ENCODE measurements around the gene GNAT3.

Gene GNAT3

GRCh38 chr7:80511964-80512363 is at the start of gene GNAT3:
Gene GNAT3 (minus strand): TSS chr7:80512064. CDS start chr7:80511926, 138 bp downstream.
- H3K27ac ChIP-seq (ENCODE audit: low read depth, low read length): no peak within 1 kb of the TSS
- H3K9me3 ChIP-seq (ENCODE audit: control insufficient read depth, insufficient read depth, low read depth, low read length): no peaks in the 10 kb centered on the region
- no peaks in the 10 kb centered on the region for H3K27me3 ChIP-seq (ENCODE audit: control insufficient read depth, insufficient read depth, low read length)
- H3K4me3 ChIP-seq (ENCODE audit: low read depth, low read length): no peak within 1 kb of the TSS
- H3K36me3 ChIP-seq (ENCODE audit: control insufficient read depth, insufficient read depth, low read length): no peaks in the 10 kb centered on the region
- no peaks in the 10 kb centered on the region for H3K4me1 ChIP-seq (ENCODE audit: control insufficient read depth, insufficient read depth, low read length)
- H3K9ac ChIP-seq (ENCODE audit: low read length): no peak within 1 kb of the TSS

- H3K36me3 ChIP-seq (ENCODE audit: control insufficient read depth, insufficient read depth, low read length): no peaks in the 10 kb centered on the region
- H3K27ac ChIP-seq (ENCODE audit: low read depth, low read length): no peak overlapping the region
- H3K9me3 ChIP-seq (ENCODE audit: control insufficient read depth, insufficient read depth, low read depth, low read length): peaks cover 9% of the 10 kb centered on the region
- H3K9ac ChIP-seq (ENCODE audit: low read length): no peak overlapping the region
- no peaks in the 10 kb centered on the region for H3K27me3 ChIP-seq (ENCODE audit: control insufficient read depth, insufficient read depth, low read length)
- no peaks in the 10 kb centered on the region for H3K4me1 ChIP-seq (ENCODE audit: control insufficient read depth, insufficient read depth, low read length)
- no peak overlapping the region for H3K4me3 ChIP-seq (ENCODE audit: low read depth, low read length)
These were observed 46.3 kb upstream of the GNAT3 start for GRCh38 chr7:80558116-80558515.

GRCh38 chr7:80552031-80552694 is 40.3 kb upstream of the GNAT3 start:
- no peaks in the 10 kb centered on the region for H3K9me3 ChIP-seq (ENCODE audit: control insufficient read depth, insufficient read depth, low read depth, low read length)
- H3K9ac ChIP-seq (ENCODE audit: low read length): no peak overlapping the region
- H3K4me3 ChIP-seq (ENCODE audit: low read depth, low read length): no peak overlapping the region
- H3K27me3 ChIP-seq (ENCODE audit: control insufficient read depth, insufficient read depth, low read length): no peaks in the 10 kb centered on the region
- no peaks in the 10 kb centered on the region for H3K4me1 ChIP-seq (ENCODE audit: control insufficient read depth, insufficient read depth, low read length)
- H3K36me3 ChIP-seq (ENCODE audit: control insufficient read depth, insufficient read depth, low read length): no peaks in the 10 kb centered on the region
- H3K27ac ChIP-seq (ENCODE audit: low read depth, low read length): no peak overlapping the region

- H3K9ac ChIP-seq (ENCODE audit: low read length): no peak overlapping the region
- no peaks in the 10 kb centered on the region for H3K9me3 ChIP-seq (ENCODE audit: control insufficient read depth, insufficient read depth, low read depth, low read length)
- H3K4me1 ChIP-seq (ENCODE audit: control insufficient read depth, insufficient read depth, low read length): no peaks in the 10 kb centered on the region
- no peaks in the 10 kb centered on the region for H3K27me3 ChIP-seq (ENCODE audit: control insufficient read depth, insufficient read depth, low read length)
- no peak overlapping the region for H3K27ac ChIP-seq (ENCODE audit: low read depth, low read length)
- H3K4me3 ChIP-seq (ENCODE audit: low read depth, low read length): no peak overlapping the region
- H3K36me3 ChIP-seq (ENCODE audit: control insufficient read depth, insufficient read depth, low read length): no peaks in the 10 kb centered on the region
These were observed 38.1 kb upstream of the GNAT3 start for GRCh38 chr7:80550005-80550404.

GRCh38 chr7:80548840-80549530 is 37.1 kb upstream of the GNAT3 start:
- Histone ChIP-seq H3K27ac (ENCODE audit: low read depth, low read length) (no peak overlapping the region), H3K4me3 (ENCODE audit: low read depth, low read length) (no peak overlapping the region), H3K4me1 (ENCODE audit: control insufficient read depth, insufficient read depth, low read length) (no peaks in the 10 kb centered on the region), H3K27me3 (ENCODE audit: control insufficient read depth, insufficient read depth, low read length) (no peaks in the 10 kb centered on the region), H3K9me3 (ENCODE audit: control insufficient read depth, insufficient read depth, low read depth, low read length) (peaks cover 4% of the 10 kb centered on the region; the same call in 1 of the 2 replicates), H3K36me3 (ENCODE audit: control insufficient read depth, insufficient read depth, low read length) (no peaks in the 10 kb centered on the region), H3K9ac (ENCODE audit: low read length) (no peak overlapping the region)

GRCh38 chr7:80542398-80542797 is 30.5 kb upstream of the GNAT3 start:
- Histone ChIP-seq H3K9me3 (ENCODE audit: control insufficient read depth, insufficient read depth, low read depth, low read length) (peaks cover 8% of the 10 kb centered on the region; the same call in 1 of the 2 replicates), H3K4me3 (ENCODE audit: low read depth, low read length) (no peak overlapping the region), H3K27ac (ENCODE audit: low read depth, low read length) (no peak overlapping the region), H3K9ac (ENCODE audit: low read length) (no peak overlapping the region), H3K36me3 (ENCODE audit: control insufficient read depth, insufficient read depth, low read length) (no peaks in the 10 kb centered on the region), H3K4me1 (ENCODE audit: control insufficient read depth, insufficient read depth, low read length) (no peaks in the 10 kb centered on the region), H3K27me3 (ENCODE audit: control insufficient read depth, insufficient read depth, low read length) (no peaks in the 10 kb centered on the region)

GRCh38 chr7:80540836-80541235 is 29.0 kb upstream of the GNAT3 start:
- no peaks in the 10 kb centered on the region for H3K36me3 ChIP-seq (ENCODE audit: control insufficient read depth, insufficient read depth, low read length)
- H3K27me3 ChIP-seq (ENCODE audit: control insufficient read depth, insufficient read depth, low read length): no peaks in the 10 kb centered on the region
- no peak overlapping the region for H3K4me3 ChIP-seq (ENCODE audit: low read depth, low read length)
- peaks cover 8% of the 10 kb centered on the region; the same call in 1 of the 2 replicates for H3K9me3 ChIP-seq (ENCODE audit: control insufficient read depth, insufficient read depth, low read depth, low read length)
- no peak overlapping the region for H3K9ac ChIP-seq (ENCODE audit: low read length)
- no peak overlapping the region for H3K27ac ChIP-seq (ENCODE audit: low read depth, low read length)
- H3K4me1 ChIP-seq (ENCODE audit: control insufficient read depth, insufficient read depth, low read length): no peaks in the 10 kb centered on the region

- H3K9me3 ChIP-seq (ENCODE audit: control insufficient read depth, insufficient read depth, low read depth, low read length): peaks cover 9% of the 10 kb centered on the region
- no peaks in the 10 kb centered on the region for H3K36me3 ChIP-seq (ENCODE audit: control insufficient read depth, insufficient read depth, low read length)
- H3K27me3 ChIP-seq (ENCODE audit: control insufficient read depth, insufficient read depth, low read length): no peaks in the 10 kb centered on the region
- no peak overlapping the region for H3K4me3 ChIP-seq (ENCODE audit: low read depth, low read length)
- no peak overlapping the region for H3K9ac ChIP-seq (ENCODE audit: low read length)
- H3K4me1 ChIP-seq (ENCODE audit: control insufficient read depth, insufficient read depth, low read length): no peaks in the 10 kb centered on the region
- H3K27ac ChIP-seq (ENCODE audit: low read depth, low read length): no peak overlapping the region
These were observed 25.2 kb upstream of the GNAT3 start for GRCh38 chr7:80537091-80537490.

- no peaks in the 10 kb centered on the region for H3K4me1 ChIP-seq (ENCODE audit: control insufficient read depth, insufficient read depth, low read length)
- H3K9me3 ChIP-seq (ENCODE audit: control insufficient read depth, insufficient read depth, low read depth, low read length): peaks cover 11% of the 10 kb centered on the region
- no peak overlapping the region for H3K4me3 ChIP-seq (ENCODE audit: low read depth, low read length)
- no peaks in the 10 kb centered on the region for H3K36me3 ChIP-seq (ENCODE audit: control insufficient read depth, insufficient read depth, low read length)
- no peak overlapping the region for H3K27ac ChIP-seq (ENCODE audit: low read depth, low read length)
- no peak overlapping the region for H3K9ac ChIP-seq (ENCODE audit: low read length)
- no peaks in the 10 kb centered on the region for H3K27me3 ChIP-seq (ENCODE audit: control insufficient read depth, insufficient read depth, low read length)
These were observed 24.6 kb upstream of the GNAT3 start for GRCh38 chr7:80536426-80536825.

GRCh38 chr7:80533287-80533686 is 21.4 kb upstream of the GNAT3 start:
- Histone ChIP-seq H3K4me3 (ENCODE audit: low read depth, low read length) (no peak overlapping the region), H3K36me3 (ENCODE audit: control insufficient read depth, insufficient read depth, low read length) (no peaks in the 10 kb centered on the region), H3K4me1 (ENCODE audit: control insufficient read depth, insufficient read depth, low read length) (no peaks in the 10 kb centered on the region), H3K9ac (ENCODE audit: low read length) (no peak overlapping the region), H3K27ac (ENCODE audit: low read depth, low read length) (no peak overlapping the region), H3K9me3 (ENCODE audit: control insufficient read depth, insufficient read depth, low read depth, low read length) (peaks cover 11% of the 10 kb centered on the region), H3K27me3 (ENCODE audit: control insufficient read depth, insufficient read depth, low read length) (no peaks in the 10 kb centered on the region)

- Histone ChIP-seq H3K4me3 (ENCODE audit: low read depth, low read length) (no peak overlapping the region), H3K36me3 (ENCODE audit: control insufficient read depth, insufficient read depth, low read length) (no peaks in the 10 kb centered on the region), H3K27me3 (ENCODE audit: control insufficient read depth, insufficient read depth, low read length) (no peaks in the 10 kb centered on the region), H3K27ac (ENCODE audit: low read depth, low read length) (no peak overlapping the region), H3K9ac (ENCODE audit: low read length) (no peak overlapping the region), H3K9me3 (ENCODE audit: control insufficient read depth, insufficient read depth, low read depth, low read length) (peaks cover 11% of the 10 kb centered on the region), H3K4me1 (ENCODE audit: control insufficient read depth, insufficient read depth, low read length) (no peaks in the 10 kb centered on the region)
These were observed 20.3 kb upstream of the GNAT3 start for GRCh38 chr7:80532153-80532552.

Measured in HUES6 (cell line).